ENCODE results near the gene BLM. TPM values are rescaled to one million over a fixed set of nuclear protein-coding genes. Genes with fewer than 3 reads are reported as not detected.

The BLM gene
- total and polyA plus RNA-seq, 10 of the 15 experiments (the other 5 are each of a cell fraction or from before 2014, with no cell fraction given) = 23.0 to 68.4 (median 43.9) TPM

- Histone ChIP-seq H4K20me1 (ENCODE audit: control insufficient read depth, insufficient read depth) (no peaks in the 10 kb centered on the region), H3K9ac (ENCODE audit: control insufficient read depth, insufficient read depth, low read length) (no peak overlapping the region), H3K4me3 (no peak overlapping the region), H3K9me3 (replicated peaks; ENCODE audit: control insufficient read depth, insufficient read depth, low read length) (no peaks in the 10 kb centered on the region), H3K4me1 (ENCODE audit: control insufficient read depth, insufficient read depth, low read length) (no peaks in the 10 kb centered on the region), H3K27ac (ENCODE audit: control insufficient read depth, insufficient read depth) (no peak overlapping the region), H2AFZ (ENCODE audit: control insufficient read depth, low read depth, low read length) (no peak overlapping the region), H3K4me2 (ENCODE audit: control insufficient read depth, insufficient read depth) (no peak overlapping the region), H3K79me2 (ENCODE audit: control insufficient read depth, insufficient read depth, low read length) (no peaks in the 10 kb centered on the region), H3K27me3 (replicated peaks in 1 of 2; ENCODE audit: control insufficient read depth in 2 of 2, insufficient read depth in 2 of 2, low read length in 1 of 2) (no peaks in the 10 kb centered on the region), H3K36me3 (ENCODE audit: control insufficient read depth in 2 of 2, insufficient read depth in 2 of 2, low read length in 1 of 2) (peaks cover 0 to 29% of the 10 kb centered on the region in 2 experiments; a peak in 3 of 4 replicates)
- ChIA-PET CTCF (interaction anchor here (1.3 kb wide), 1 partner anchor 19 kb away, joined by 3 read pairs; no protein-coding TSS in a partner anchor), POLR2A (interaction anchor here (0.6 kb wide), 1 partner anchor 139 kb away, joined by 3 read pairs; no protein-coding TSS in a partner anchor), SMC1A (ENCODE audit: uncharacterized antibody, unreplicated experiment) (no interaction called here), RAD21 (ENCODE audit: unreplicated experiment) (no interaction called here)
- intact Hi-C loops (cut with micrococcal nuclease; ENCODE audit: unreplicated experiment) = no loop called here
- FAIRE-seq (no peak), ATAC-seq (no peak), DNase-seq (ENCODE audit: low read depth, low spot score) (no peak)
- WGBS (ENCODE audit: insufficient coverage, insufficient replicate concordance, low lambda C conversion rate, missing lambda C conversion rate) = 32% methylated on average over 2 of the region's 2 CpGs
- in situ Hi-C loops (cut with MboI) = no loop called here
- BruUV-seq (replicated peaks) = no TSS peak
- TF ChIP-seq ZNF217 (IDR thresholded peaks at IDR 0.05) (no peak), POLR2A (IDR thresholded peaks at IDR 0.05; ENCODE audit: low read depth, low read length) (no peak), KDM1A (IDR thresholded peaks at IDR 0.05; ENCODE audit: borderline replicate concordance) (no peak), ZBTB40 (IDR thresholded peaks at IDR 0.05; ENCODE audit: borderline replicate concordance) (no peak)
These were observed 48.4 kb downstream of the BLM start for GRCh38 chr15:90765531-90765930.

Data from GM12878 (cell line).